ENCODE data around the gene PRSS57. TPM values are rescaled to one million over a fixed set of nuclear protein-coding genes. Genes with fewer than 3 reads are reported as not detected.

Gene PRSS57
- total and polyA plus RNA-seq, 2 of the 13 experiments (the other 11 are each of a cell fraction or from before 2014, with no cell fraction given): 0.12 TPM; not detected in 1

DNA sequence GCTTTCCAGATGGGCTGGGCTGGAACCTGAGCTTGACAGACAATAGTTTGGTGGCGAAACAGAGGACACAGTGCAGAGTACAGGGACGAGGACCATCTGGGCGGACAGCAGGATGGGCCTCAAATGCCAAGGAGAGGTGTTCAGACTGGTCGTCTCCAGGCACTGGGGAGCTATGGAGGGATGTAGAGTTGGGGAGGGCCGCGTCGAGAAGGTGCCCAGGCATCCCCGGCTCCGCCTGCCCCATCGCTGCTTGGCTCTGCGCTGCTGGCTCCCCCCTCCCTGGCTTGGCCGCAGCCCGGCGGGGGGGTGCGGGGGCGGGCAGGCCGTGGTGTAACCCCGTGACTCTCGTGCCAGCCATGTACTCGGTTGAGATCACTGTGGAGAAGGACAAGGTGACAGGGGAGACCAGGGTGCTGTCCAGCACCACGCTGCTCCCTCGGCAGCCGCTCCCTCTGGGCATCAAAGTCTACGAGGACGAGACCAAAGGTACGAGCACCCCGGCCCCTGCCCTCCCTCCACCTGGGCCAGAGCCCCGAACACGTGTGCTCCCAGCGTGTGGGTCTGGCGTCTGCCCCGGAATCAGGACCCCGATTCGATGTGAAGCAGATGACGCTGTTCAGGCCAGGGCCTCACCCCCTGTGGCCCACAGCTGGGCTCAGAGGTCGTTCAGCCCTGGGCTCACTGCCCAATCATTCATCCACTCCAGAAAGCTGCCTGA is 44.9 kb upstream of the PRSS57 start (continued):
- TF ChIP-seq, protein P1, sequence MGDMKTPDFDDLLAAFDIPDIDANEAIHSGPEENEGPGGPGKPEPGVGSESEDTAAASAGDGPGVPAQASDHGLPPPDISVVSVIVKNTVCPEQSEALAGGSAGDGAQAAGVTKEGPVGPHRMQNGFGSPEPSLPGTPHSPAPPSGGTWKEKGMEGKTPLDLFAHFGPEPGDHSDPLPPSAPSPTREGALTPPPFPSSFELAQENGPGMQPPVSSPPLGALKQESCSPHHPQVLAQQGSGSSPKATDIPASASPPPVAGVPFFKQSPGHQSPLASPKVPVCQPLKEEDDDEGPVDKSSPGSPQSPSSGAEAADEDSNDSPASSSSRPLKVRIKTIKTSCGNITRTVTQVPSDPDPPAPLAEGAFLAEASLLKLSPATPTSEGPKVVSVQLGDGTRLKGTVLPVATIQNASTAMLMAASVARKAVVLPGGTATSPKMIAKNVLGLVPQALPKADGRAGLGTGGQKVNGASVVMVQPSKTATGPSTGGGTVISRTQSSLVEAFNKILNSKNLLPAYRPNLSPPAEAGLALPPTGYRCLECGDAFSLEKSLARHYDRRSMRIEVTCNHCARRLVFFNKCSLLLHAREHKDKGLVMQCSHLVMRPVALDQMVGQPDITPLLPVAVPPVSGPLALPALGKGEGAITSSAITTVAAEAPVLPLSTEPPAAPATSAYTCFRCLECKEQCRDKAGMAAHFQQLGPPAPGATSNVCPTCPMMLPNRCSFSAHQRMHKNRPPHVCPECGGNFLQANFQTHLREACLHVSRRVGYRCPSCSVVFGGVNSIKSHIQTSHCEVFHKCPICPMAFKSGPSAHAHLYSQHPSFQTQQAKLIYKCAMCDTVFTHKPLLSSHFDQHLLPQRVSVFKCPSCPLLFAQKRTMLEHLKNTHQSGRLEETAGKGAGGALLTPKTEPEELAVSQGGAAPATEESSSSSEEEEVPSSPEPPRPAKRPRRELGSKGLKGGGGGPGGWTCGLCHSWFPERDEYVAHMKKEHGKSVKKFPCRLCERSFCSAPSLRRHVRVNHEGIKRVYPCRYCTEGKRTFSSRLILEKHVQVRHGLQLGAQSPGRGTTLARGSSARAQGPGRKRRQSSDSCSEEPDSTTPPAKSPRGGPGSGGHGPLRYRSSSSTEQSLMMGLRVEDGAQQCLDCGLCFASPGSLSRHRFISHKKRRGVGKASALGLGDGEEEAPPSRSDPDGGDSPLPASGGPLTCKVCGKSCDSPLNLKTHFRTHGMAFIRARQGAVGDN (CRISPR knock-in tag; IDR thresholded peaks at IDR 0.05): peak; percentile 99
- TF ChIP-seq SIX1 (CRISPR knock-in tag; IDR thresholded peaks at IDR 0.05; ENCODE audit: borderline replicate concordance): no peak
- TF ChIP-seq, protein P2, sequence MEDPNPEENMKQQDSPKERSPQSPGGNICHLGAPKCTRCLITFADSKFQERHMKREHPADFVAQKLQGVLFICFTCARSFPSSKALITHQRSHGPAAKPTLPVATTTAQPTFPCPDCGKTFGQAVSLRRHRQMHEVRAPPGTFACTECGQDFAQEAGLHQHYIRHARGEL (CRISPR knock-in tag; IDR thresholded peaks at IDR 0.05): no peak
- TF ChIP-seq ZNF670 (CRISPR knock-in tag; IDR thresholded peaks at IDR 0.05; ENCODE audit: borderline replicate concordance): peak; percentile 87
- peak; percentile 85; the same call in 1 of the 2 replicates for TF ChIP-seq ZNF773 (CRISPR knock-in tag; IDR thresholded peaks at IDR 0.05; ENCODE audit: borderline replicate concordance)
- TF ChIP-seq ELF1 (CRISPR knock-in tag; IDR thresholded peaks at IDR 0.05): no peak
- TF ChIP-seq NBN (conservative IDR thresholded peaks at IDR 0.05): no peak
- TF ChIP-seq GATA4 (IDR thresholded peaks at IDR 0.05; ENCODE audit: borderline replicate concordance, low read depth): 0 out of 2 replicates have a peak, but pooled peaks have one; percentile 18
- TF ChIP-seq, protein P3, sequence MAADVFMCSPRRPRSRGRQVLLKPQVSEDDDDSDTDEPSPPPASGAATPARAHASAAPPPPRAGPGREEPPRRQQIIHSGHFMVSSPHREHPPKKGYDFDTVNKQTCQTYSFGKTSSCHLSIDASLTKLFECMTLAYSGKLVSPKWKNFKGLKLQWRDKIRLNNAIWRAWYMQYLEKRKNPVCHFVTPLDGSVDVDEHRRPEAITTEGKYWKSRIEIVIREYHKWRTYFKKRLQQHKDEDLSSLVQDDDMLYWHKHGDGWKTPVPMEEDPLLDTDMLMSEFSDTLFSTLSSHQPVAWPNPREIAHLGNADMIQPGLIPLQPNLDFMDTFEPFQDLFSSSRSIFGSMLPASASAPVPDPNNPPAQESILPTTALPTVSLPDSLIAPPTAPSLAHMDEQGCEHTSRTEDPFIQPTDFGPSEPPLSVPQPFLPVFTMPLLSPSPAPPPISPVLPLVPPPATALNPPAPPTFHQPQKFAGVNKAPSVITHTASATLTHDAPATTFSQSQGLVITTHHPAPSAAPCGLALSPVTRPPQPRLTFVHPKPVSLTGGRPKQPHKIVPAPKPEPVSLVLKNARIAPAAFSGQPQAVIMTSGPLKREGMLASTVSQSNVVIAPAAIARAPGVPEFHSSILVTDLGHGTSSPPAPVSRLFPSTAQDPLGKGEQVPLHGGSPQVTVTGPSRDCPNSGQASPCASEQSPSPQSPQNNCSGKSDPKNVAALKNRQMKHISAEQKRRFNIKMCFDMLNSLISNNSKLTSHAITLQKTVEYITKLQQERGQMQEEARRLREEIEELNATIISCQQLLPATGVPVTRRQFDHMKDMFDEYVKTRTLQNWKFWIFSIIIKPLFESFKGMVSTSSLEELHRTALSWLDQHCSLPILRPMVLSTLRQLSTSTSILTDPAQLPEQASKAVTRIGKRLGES (CRISPR knock-in tag; IDR thresholded peaks at IDR 0.05; ENCODE audit: borderline replicate concordance): no peak
- TF ChIP-seq ZNF572 (CRISPR knock-in tag; IDR thresholded peaks at IDR 0.05): no peak
- TF ChIP-seq, protein P4, sequence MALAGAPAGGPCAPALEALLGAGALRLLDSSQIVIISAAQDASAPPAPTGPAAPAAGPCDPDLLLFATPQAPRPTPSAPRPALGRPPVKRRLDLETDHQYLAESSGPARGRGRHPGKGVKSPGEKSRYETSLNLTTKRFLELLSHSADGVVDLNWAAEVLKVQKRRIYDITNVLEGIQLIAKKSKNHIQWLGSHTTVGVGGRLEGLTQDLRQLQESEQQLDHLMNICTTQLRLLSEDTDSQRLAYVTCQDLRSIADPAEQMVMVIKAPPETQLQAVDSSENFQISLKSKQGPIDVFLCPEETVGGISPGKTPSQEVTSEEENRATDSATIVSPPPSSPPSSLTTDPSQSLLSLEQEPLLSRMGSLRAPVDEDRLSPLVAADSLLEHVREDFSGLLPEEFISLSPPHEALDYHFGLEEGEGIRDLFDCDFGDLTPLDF (CRISPR knock-in tag; IDR thresholded peaks at IDR 0.05): no peak
- TF ChIP-seq NR2F2 (IDR thresholded peaks at IDR 0.05; ENCODE audit: borderline replicate concordance, low read depth): no peak
- no peak for TF ChIP-seq ZSCAN31 (CRISPR knock-in tag; IDR thresholded peaks at IDR 0.05; ENCODE audit: low read depth)
- TF ChIP-seq, protein P5, sequence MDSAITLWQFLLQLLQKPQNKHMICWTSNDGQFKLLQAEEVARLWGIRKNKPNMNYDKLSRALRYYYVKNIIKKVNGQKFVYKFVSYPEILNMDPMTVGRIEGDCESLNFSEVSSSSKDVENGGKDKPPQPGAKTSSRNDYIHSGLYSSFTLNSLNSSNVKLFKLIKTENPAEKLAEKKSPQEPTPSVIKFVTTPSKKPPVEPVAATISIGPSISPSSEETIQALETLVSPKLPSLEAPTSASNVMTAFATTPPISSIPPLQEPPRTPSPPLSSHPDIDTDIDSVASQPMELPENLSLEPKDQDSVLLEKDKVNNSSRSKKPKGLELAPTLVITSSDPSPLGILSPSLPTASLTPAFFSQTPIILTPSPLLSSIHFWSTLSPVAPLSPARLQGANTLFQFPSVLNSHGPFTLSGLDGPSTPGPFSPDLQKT (CRISPR knock-in tag; IDR thresholded peaks at IDR 0.05; ENCODE audit: borderline replicate concordance): no peak
- TF ChIP-seq, protein P6, sequence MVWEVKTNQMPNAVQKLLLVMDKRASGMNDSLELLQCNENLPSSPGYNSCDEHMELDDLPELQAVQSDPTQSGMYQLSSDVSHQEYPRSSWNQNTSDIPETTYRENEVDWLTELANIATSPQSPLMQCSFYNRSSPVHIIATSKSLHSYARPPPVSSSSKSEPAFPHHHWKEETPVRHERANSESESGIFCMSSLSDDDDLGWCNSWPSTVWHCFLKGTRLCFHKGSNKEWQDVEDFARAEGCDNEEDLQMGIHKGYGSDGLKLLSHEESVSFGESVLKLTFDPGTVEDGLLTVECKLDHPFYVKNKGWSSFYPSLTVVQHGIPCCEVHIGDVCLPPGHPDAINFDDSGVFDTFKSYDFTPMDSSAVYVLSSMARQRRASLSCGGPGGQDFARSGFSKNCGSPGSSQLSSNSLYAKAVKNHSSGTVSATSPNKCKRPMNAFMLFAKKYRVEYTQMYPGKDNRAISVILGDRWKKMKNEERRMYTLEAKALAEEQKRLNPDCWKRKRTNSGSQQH (CRISPR knock-in tag; IDR thresholded peaks at IDR 0.05; ENCODE audit: low read depth): peak; percentile 54; the same call in 1 of the 2 replicates
- TF ChIP-seq ZNF343 (CRISPR knock-in tag; IDR thresholded peaks at IDR 0.05): 0 out of 2 replicates have a peak, but pooled peaks have one; percentile 50
- TF ChIP-seq, protein P7, sequence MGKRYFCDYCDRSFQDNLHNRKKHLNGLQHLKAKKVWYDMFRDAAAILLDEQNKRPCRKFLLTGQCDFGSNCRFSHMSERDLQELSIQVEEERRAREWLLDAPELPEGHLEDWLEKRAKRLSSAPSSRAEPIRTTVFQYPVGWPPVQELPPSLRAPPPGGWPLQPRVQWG (CRISPR knock-in tag; IDR thresholded peaks at IDR 0.05; ENCODE audit: borderline replicate concordance, low read depth): no peak

Measured in HepG2 (cell line).